Measurements from ENCODE around the gene HIVEP3. TPM values are rescaled to one million over a fixed set of nuclear protein-coding genes. Genes with fewer than 3 reads are reported as not detected.
A peak's percentile ranks its signal among the peaks of the same experiment; 100 is the strongest.

Gene HIVEP3
- total and polyA plus RNA-seq, 8 donors: 1.8 to 65.3 (median 3.8) TPM

GRCh38 chr1:41658431-41659158 lies 260.1 kb downstream of the HIVEP3 start:
- Histone ChIP-seq H3K9me3 (no peaks in the 10 kb centered on the region), H3K27ac (no peak overlapping the region), H3K36me3 (no peaks in the 10 kb centered on the region), H3K4me3 (no peak overlapping the region), H3K27me3 (peaks cover 0 to 9% (median 0%) of the 10 kb centered on the region in 3 donors), H3K4me1 (peaks cover 10 to 24% (median 22%) of the 10 kb centered on the region in 4 donors)
- WGBS, 5 donors: 80 to 87% (median 84%) methylated on average over 12 of the region's 12 CpGs
- no peak for TF ChIP-seq CTCF (IDR thresholded peaks at IDR 0.05)
- TF ChIP-seq POLR2A (IDR thresholded peaks at IDR 0.05): no peak
- TF ChIP-seq POLR2AphosphoS5 (IDR thresholded peaks at IDR 0.05): no peak
- no peak for TF ChIP-seq EP300 (IDR thresholded peaks at IDR 0.05)
- peak in 1 of 2 donors; percentile 46 for DNase-seq
- intact Hi-C loops (cut with DNase I; ENCODE audit: low total_unique reads): no loop called here

- peaks cover 0 to 9% (median 0%) of the 10 kb centered on the region in 3 donors for H3K27me3 ChIP-seq
- H3K4me1 ChIP-seq: peaks cover 10 to 20% (median 19%) of the 10 kb centered on the region in 4 donors
- H3K27ac ChIP-seq: no peak overlapping the region
- WGBS, 5 donors: 87 to 95% (median 92%) methylated on average over 7 of the region's 7 CpGs
- no peaks in the 10 kb centered on the region for H3K36me3 ChIP-seq
- H3K4me3 ChIP-seq: no peak overlapping the region
- H3K9me3 ChIP-seq: no peaks in the 10 kb centered on the region
- intact Hi-C loops (cut with DNase I; ENCODE audit: low total_unique reads): no loop called here
- no peak for DNase-seq
- no peak for TF ChIP-seq CTCF (IDR thresholded peaks at IDR 0.05)
Observed at GRCh38 chr1:41657679-41658295, 260.9 kb downstream of the HIVEP3 start.

- H3K27ac ChIP-seq: no peak overlapping the region
- H3K9me3 ChIP-seq: no peaks in the 10 kb centered on the region
- peaks cover 0 to 9% (median 0%) of the 10 kb centered on the region in 3 donors for H3K27me3 ChIP-seq
- 85 to 87% (median 87%) methylated on average over 9 of the region's 9 CpGs for WGBS, 5 donors
- peaks cover 10 to 14% (median 14%) of the 10 kb centered on the region in 4 donors for H3K4me1 ChIP-seq
- H3K36me3 ChIP-seq: no peaks in the 10 kb centered on the region
- no peak overlapping the region for H3K4me3 ChIP-seq
- intact Hi-C loops (cut with DNase I; ENCODE audit: low total_unique reads): no loop called here
- DNase-seq: no peak
- no peak for TF ChIP-seq CTCF (IDR thresholded peaks at IDR 0.05)
- TF ChIP-seq POLR2A (IDR thresholded peaks at IDR 0.05): no peak
- TF ChIP-seq POLR2AphosphoS5 (IDR thresholded peaks at IDR 0.05): no peak
- TF ChIP-seq EP300 (IDR thresholded peaks at IDR 0.05): no peak
Observed at GRCh38 chr1:41656825-41657500, 261.8 kb downstream of the HIVEP3 start.

GRCh38 chr1:41656068-41656467 lies 262.7 kb downstream of the HIVEP3 start:
- peaks cover 0 to 3% (median 0%) of the 10 kb centered on the region in 3 donors for H3K27me3 ChIP-seq
- 39 to 62% (median 58%) methylated on average over 2 of the region's 2 CpGs for WGBS, 5 donors

More at GRCh38 chr1:41656068-41656467, 262.7 kb downstream of the HIVEP3 start:
- no peak for DNase-seq
- Histone ChIP-seq H3K4me3 (no peak overlapping the region), H3K9me3 (no peaks in the 10 kb centered on the region), H3K27ac (no peak overlapping the region), H3K4me1 (peaks cover 3 to 6% (median 6%) of the 10 kb centered on the region in 4 donors), H3K36me3 (no peaks in the 10 kb centered on the region)
- intact Hi-C loops (cut with DNase I; ENCODE audit: low total_unique reads): no loop called here
- TF ChIP-seq POLR2A (IDR thresholded peaks at IDR 0.05) (no peak), CTCF (IDR thresholded peaks at IDR 0.05) (no peak), POLR2AphosphoS5 (IDR thresholded peaks at IDR 0.05) (no peak), EP300 (IDR thresholded peaks at IDR 0.05) (no peak)
